Measurements from ENCODE around the gene PLCXD1. TPM values are rescaled to one million over a fixed set of nuclear protein-coding genes. Genes with fewer than 3 reads are reported as not detected.

Gene PLCXD1
- polyA plus RNA-seq, 4 donors: 3.8 to 40.9 (median 13.3) TPM

DNA sequence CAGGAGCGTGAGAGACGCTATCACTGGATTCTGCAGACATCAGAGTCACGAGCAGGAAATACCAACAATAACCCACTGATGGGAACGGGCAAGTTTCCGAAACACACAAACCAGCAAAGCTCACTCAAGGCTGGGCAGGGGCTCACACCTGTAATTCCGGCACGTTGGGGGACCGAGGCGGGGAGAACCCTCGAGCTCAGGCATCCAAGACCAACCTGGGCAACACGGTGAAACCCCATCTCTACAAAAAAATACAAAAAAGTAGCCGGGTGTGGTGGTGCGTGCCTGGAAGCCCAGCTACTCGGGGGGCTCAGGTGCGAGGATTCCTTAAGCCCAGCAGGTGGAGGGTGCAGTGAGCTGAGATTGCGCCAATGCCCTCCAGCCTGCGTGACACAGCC lies 54.6 kb downstream of the PLCXD1 start:
- H3K9me3 ChIP-seq (ENCODE audit: control insufficient read depth in 2 of 2, insufficient read depth in 1 of 2, low read depth in 1 of 2, low read length in 1 of 2): peaks cover 0 to 36% of the 10 kb centered on the region in 2 donors
- no peak overlapping the region for H3K27ac ChIP-seq (ENCODE audit: low read depth in 1 of 3, low read length in 2 of 3)
- no peak for FAIRE-seq
- no peaks in the 10 kb centered on the region for H3K4me1 ChIP-seq (ENCODE audit: control insufficient read depth in 3 of 3, insufficient read depth in 2 of 3, low read depth in 1 of 3, low read length in 2 of 3)
- whole genome bisulfite sequencing, 3 donors: 95 to 97% (median 97%) methylated on average over 17 of the region's 17 CpGs
- no peak for DNase-seq
- peaks cover 0 to 46% (median 0%) of the 10 kb centered on the region in 3 donors for H3K36me3 ChIP-seq (ENCODE audit: control insufficient read depth in 3 of 3, insufficient read depth in 2 of 3, low read depth in 1 of 3, low read length in 3 of 3)
- no peak overlapping the region for H3K4me3 ChIP-seq (ENCODE audit: low read depth in 1 of 3, low read length in 3 of 3)
- peaks cover 4 to 13% (median 5%) of the 10 kb centered on the region in 3 donors for H3K27me3 ChIP-seq (ENCODE audit: control insufficient read depth in 3 of 3, insufficient read depth in 3 of 3, low read length in 3 of 3)

DNA sequence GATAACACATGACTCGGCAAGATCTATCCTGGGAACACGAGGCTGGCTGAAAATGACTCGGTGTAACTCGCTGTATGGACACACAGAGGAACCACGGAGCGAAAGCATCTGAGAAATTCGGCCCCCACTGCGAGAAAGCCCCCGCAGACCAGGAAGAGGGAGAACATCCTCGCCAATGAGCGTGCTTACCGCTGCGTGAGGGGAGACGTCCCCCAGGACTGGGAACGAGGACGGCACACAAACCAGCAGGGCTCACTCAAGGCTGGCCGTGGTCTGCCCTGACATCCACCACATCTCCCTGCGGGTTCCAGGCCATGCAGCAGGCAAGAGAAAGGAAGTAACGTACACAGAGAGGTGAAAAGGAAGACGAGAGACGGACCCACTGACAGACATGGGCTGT lies 55.0 kb downstream of the PLCXD1 start:
- Histone ChIP-seq H3K9me3 (ENCODE audit: control insufficient read depth in 2 of 2, insufficient read depth in 1 of 2, low read depth in 1 of 2, low read length in 1 of 2) (peaks cover 0 to 36% of the 10 kb centered on the region in 2 donors), H3K27ac (ENCODE audit: low read depth in 1 of 3, low read length in 2 of 3) (no peak overlapping the region), H3K36me3 (ENCODE audit: control insufficient read depth in 3 of 3, insufficient read depth in 2 of 3, low read depth in 1 of 3, low read length in 3 of 3) (peaks cover 0 to 46% (median 0%) of the 10 kb centered on the region in 3 donors), H3K4me1 (ENCODE audit: control insufficient read depth in 3 of 3, insufficient read depth in 2 of 3, low read depth in 1 of 3, low read length in 2 of 3) (no peaks in the 10 kb centered on the region), H3K4me3 (ENCODE audit: low read depth in 1 of 3, low read length in 3 of 3) (no peak overlapping the region), H3K27me3 (ENCODE audit: control insufficient read depth in 3 of 3, insufficient read depth in 3 of 3, low read length in 3 of 3) (peaks cover under 1 to 8% (median 4%) of the 10 kb centered on the region in 3 donors)
- 87 to 91% (median 90%) methylated on average over 21 of the region's 21 CpGs for WGBS, 3 donors
- DNase-seq: no peak
- FAIRE-seq: no peak

DNA sequence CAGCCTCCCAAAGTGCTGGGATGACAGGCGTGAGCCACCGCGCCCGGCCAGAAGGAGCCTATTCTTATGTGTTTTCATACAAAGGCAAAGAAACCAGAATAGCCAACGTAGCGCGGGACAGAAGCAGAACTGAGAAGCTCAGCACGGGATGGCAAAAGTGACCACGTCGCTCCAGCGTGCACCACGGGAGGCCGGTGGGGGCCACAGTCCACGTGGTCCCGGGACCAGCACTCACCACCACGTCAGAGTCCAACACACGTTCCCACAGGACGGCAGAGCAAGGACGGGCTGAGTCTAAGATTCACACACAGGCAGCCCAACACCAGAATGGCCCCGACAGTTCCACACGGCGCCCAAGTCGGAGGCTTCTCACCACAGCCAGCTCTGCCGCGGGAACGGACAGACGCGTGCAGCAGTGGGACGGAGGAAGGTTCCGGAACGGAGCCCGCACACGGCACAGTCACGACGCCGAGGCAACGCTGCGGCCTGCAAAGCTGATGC lies 56.2 kb downstream of the PLCXD1 start:
- peaks cover 2 to 44% of the 10 kb centered on the region in 2 donors for H3K9me3 ChIP-seq (ENCODE audit: control insufficient read depth in 2 of 2, insufficient read depth in 1 of 2, low read depth in 1 of 2, low read length in 1 of 2)
- WGBS, 3 donors: 87 to 90% (median 89%) methylated on average over 38 of the region's 38 CpGs

DNA sequence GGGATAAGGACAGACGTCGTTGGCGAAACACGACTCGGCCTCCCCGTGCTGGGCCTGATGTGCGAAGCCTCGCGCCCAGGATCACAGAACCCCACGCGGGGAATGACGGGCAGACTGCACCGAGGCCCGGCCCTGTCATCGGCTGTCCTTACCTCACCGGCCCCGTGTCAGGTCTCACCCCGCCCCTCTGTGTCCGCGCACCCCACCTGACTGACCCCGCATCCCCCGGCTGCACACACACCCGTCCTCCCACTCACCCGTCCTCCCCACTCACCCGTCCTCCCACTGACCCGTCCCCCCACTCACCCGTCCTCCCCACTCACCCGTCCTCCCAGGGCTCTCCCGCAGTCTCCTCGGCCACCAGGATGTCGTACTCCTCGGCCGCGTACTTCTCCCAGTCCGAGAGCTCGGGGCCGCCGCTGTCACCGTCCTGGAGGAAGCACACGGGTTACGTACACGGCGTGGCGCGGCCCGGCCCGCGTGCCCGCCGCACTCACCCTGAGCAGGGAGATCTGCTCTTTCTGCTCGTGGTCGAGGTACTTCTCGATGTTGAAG lies 57.2 kb downstream of the PLCXD1 start:
- peaks cover 0 to 44% (median 0%) of the 10 kb centered on the region in 3 donors for H3K36me3 ChIP-seq (ENCODE audit: control insufficient read depth in 3 of 3, insufficient read depth in 2 of 3, low read depth in 1 of 3, low read length in 3 of 3)
- H3K9me3 ChIP-seq (ENCODE audit: control insufficient read depth in 2 of 2, insufficient read depth in 1 of 2, low read depth in 1 of 2, low read length in 1 of 2): peaks cover 2 to 44% of the 10 kb centered on the region in 2 donors
- DNase-seq (no peak), FAIRE-seq (no peak)
- H3K4me1 ChIP-seq (ENCODE audit: control insufficient read depth in 3 of 3, insufficient read depth in 2 of 3, low read depth in 1 of 3, low read length in 2 of 3): no peaks in the 10 kb centered on the region
- no peak overlapping the region for H3K4me3 ChIP-seq (ENCODE audit: low read depth in 1 of 3, low read length in 3 of 3)
- 93 to 94% (median 93%) methylated on average over 40 to 53 of the region's 53 CpGs for WGBS, 3 donors
- H3K27ac ChIP-seq (ENCODE audit: low read depth in 1 of 3, low read length in 2 of 3): no peak overlapping the region
- no peaks in the 10 kb centered on the region for H3K27me3 ChIP-seq (ENCODE audit: control insufficient read depth in 3 of 3, insufficient read depth in 3 of 3, low read length in 3 of 3)

More for the DNA sequence above, 56.2 kb downstream of the PLCXD1 start:
- Histone ChIP-seq H3K4me3 (ENCODE audit: low read depth in 1 of 3, low read length in 3 of 3) (no peak overlapping the region), H3K27ac (ENCODE audit: low read depth in 1 of 3, low read length in 2 of 3) (no peak overlapping the region), H3K36me3 (ENCODE audit: control insufficient read depth in 3 of 3, insufficient read depth in 2 of 3, low read depth in 1 of 3, low read length in 3 of 3) (peaks cover 0 to 46% (median 0%) of the 10 kb centered on the region in 3 donors), H3K4me1 (ENCODE audit: control insufficient read depth in 3 of 3, insufficient read depth in 2 of 3, low read depth in 1 of 3, low read length in 2 of 3) (no peaks in the 10 kb centered on the region), H3K27me3 (ENCODE audit: control insufficient read depth in 3 of 3, insufficient read depth in 3 of 3, low read length in 3 of 3) (no peaks in the 10 kb centered on the region)
- FAIRE-seq: no peak
- no peak for DNase-seq

DNA sequence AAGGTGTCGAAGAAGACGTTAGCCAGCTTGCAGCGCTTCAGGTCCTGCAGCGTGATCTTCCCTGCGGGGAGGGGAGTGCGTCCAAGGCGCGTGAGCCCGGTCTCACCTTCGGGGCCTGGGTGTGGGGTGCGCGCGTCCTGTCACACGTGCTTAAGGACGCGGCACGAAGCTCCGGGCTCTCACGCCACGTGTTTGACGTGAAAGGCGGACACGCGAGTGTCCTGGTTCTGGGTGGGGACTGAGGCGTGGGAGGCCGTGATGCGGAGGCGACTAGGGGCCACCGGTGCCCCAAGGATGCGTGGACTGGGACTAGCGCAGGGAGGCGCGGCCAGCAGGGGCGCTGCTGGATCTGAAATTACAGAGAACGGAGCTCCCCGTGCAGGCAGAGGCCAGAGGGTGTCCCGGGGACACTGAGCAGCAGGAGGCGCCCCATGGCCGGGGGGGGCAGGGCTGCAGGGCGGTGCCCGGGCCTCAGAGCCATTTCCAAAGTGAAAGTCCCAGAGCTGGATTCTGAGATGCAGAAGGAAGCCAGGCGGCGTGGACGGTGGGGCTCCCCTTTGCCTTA lies 57.7 kb downstream of the PLCXD1 start:
- 95 to 98% (median 95%) methylated on average over 44 of the region's 44 CpGs for WGBS, 3 donors

DNA sequence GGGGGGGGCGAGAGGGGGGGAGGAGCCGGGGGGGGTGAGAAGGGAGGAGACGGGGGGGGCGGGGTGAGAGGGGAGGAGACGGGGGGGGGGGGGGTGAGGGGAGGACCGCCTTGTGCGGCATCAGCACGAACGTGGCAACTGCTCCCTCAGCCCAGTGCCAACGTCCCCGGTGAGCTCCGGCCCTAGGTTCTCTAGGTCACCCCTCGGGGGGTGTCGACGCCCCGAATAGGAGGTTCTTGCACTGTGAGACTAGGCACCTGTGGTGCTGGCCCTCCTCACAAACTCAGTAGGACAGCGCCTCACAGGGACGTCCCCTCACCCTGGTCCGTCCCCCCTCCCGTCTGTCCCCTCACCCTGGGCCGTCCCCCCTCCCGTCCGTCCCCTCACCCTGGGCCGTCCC lies 58.9 kb downstream of the PLCXD1 start:
- Histone ChIP-seq H3K4me1 (ENCODE audit: control insufficient read depth in 3 of 3, insufficient read depth in 2 of 3, low read depth in 1 of 3, low read length in 2 of 3) (no peaks in the 10 kb centered on the region), H3K4me3 (ENCODE audit: low read depth in 1 of 3, low read length in 3 of 3) (no peak overlapping the region), H3K36me3 (ENCODE audit: control insufficient read depth in 3 of 3, insufficient read depth in 2 of 3, low read depth in 1 of 3, low read length in 3 of 3) (peaks cover 0 to 38% (median 0%) of the 10 kb centered on the region in 3 donors), H3K27ac (ENCODE audit: low read depth in 1 of 3, low read length in 2 of 3) (no peak overlapping the region), H3K27me3 (ENCODE audit: control insufficient read depth in 3 of 3, insufficient read depth in 3 of 3, low read length in 3 of 3) (no peaks in the 10 kb centered on the region), H3K9me3 (ENCODE audit: control insufficient read depth in 2 of 2, insufficient read depth in 1 of 2, low read depth in 1 of 2, low read length in 1 of 2) (peaks cover 2 to 45% of the 10 kb centered on the region in 2 donors)
- 85 to 92% (median 88%) methylated on average over 8 to 19 of the region's 24 CpGs for WGBS, 3 donors
- no peak for FAIRE-seq
- DNase-seq: no peak

More for the DNA sequence above, 57.7 kb downstream of the PLCXD1 start:
- peaks cover 0 to 38% (median 0%) of the 10 kb centered on the region in 3 donors for H3K36me3 ChIP-seq (ENCODE audit: control insufficient read depth in 3 of 3, insufficient read depth in 2 of 3, low read depth in 1 of 3, low read length in 3 of 3)
- no peak overlapping the region for H3K27ac ChIP-seq (ENCODE audit: low read depth in 1 of 3, low read length in 2 of 3)
- no peaks in the 10 kb centered on the region for H3K4me1 ChIP-seq (ENCODE audit: control insufficient read depth in 3 of 3, insufficient read depth in 2 of 3, low read depth in 1 of 3, low read length in 2 of 3)
- peaks cover 2 to 44% of the 10 kb centered on the region in 2 donors for H3K9me3 ChIP-seq (ENCODE audit: control insufficient read depth in 2 of 2, insufficient read depth in 1 of 2, low read depth in 1 of 2, low read length in 1 of 2)
- H3K27me3 ChIP-seq (ENCODE audit: control insufficient read depth in 3 of 3, insufficient read depth in 3 of 3, low read length in 3 of 3): no peaks in the 10 kb centered on the region
- FAIRE-seq: no peak
- no peak overlapping the region for H3K4me3 ChIP-seq (ENCODE audit: low read depth in 1 of 3, low read length in 3 of 3)
- DNase-seq: no peak

DNA sequence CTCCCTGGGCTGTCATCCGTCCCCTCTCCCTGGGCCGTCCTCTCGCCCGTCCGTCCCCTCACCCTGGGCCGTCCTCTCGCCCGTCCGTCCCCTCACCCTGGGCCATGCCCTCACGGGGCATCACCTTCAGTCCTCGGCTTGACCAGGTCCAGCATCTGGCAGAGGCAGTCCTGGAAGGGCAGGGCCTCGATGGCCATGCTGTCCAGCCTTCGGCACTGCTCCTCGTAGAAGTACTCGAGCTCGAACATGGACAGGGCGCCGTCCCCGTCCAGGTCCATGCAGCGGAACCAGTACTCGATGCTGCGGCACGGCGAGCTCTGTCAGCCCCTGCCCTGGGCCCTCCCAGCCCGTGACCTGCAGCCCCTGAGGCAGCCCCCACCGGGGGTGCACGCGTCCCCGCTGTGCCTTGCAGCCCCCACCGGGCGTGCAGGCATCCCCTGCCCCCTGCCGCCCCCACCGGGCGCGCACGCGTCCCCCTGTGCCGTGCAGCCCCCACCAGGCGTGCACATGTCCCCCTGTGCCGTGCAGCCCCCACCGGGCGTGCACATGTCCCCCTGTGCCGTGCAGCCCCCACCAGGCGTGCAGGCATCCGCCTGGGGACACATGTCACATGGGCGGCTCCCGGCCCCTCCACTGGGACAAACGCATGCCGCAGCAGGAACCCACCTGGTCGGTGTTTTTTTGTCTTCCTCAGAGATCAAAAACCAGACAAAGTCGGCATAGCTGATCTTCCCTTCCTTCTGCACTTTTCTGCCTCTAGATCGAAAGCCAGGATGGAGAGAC lies 59.7 kb downstream of the PLCXD1 start:
- no peaks in the 10 kb centered on the region for H3K4me1 ChIP-seq (ENCODE audit: control insufficient read depth in 3 of 3, insufficient read depth in 2 of 3, low read depth in 1 of 3, low read length in 2 of 3)
- no peaks in the 10 kb centered on the region for H3K27me3 ChIP-seq (ENCODE audit: control insufficient read depth in 3 of 3, insufficient read depth in 3 of 3, low read length in 3 of 3)
- DNase-seq: no peak
- no peak overlapping the region for H3K27ac ChIP-seq (ENCODE audit: low read depth in 1 of 3, low read length in 2 of 3)
- H3K4me3 ChIP-seq (ENCODE audit: low read depth in 1 of 3, low read length in 3 of 3): no peak overlapping the region
- 94 to 95% (median 94%) methylated on average over 40 to 52 of the region's 52 CpGs for WGBS, 3 donors
- H3K9me3 ChIP-seq (ENCODE audit: control insufficient read depth in 2 of 2, insufficient read depth in 1 of 2, low read depth in 1 of 2, low read length in 1 of 2): peaks cover 2 to 39% of the 10 kb centered on the region in 2 donors
- FAIRE-seq: no peak
- H3K36me3 ChIP-seq (ENCODE audit: control insufficient read depth in 3 of 3, insufficient read depth in 2 of 3, low read depth in 1 of 3, low read length in 3 of 3): peaks cover 0 to 32% (median 0%) of the 10 kb centered on the region in 3 donors

DNA sequence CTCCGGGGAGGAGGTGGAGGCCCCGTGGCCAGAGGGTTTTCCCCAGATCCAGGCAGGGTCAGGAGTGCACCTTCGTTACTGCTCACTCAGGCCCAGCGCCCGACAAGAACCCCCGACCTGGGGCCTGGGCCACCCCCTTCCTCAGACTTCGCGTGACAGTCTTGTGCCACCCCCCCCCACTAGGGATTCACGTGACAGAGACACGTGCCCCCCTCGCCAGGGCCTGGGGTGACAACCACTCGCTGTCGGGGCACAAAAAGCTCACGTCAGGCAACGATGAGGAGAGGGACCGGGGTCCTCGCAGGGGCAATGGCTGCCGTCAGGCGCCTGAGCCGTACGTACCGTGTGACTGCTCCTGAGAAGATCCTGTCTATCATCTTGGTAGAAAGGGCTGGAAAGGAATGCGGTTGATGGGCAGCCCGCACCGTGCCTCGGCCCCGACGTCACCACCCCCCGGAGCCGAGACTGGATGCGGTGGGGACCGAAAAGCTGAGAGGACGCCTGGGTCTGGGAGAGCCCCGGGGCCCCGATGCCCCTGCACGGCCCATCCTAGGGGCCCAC lies 60.4 kb downstream of the PLCXD1 start:
- no peaks in the 10 kb centered on the region for H3K4me1 ChIP-seq (ENCODE audit: control insufficient read depth in 3 of 3, insufficient read depth in 2 of 3, low read depth in 1 of 3, low read length in 2 of 3)
- H3K27ac ChIP-seq (ENCODE audit: low read depth in 1 of 3, low read length in 2 of 3): no peak overlapping the region
- 96 to 97% (median 96%) methylated on average over 33 to 36 of the region's 36 CpGs for WGBS, 3 donors
- DNase-seq (no peak), FAIRE-seq (no peak)
- no peak overlapping the region for H3K4me3 ChIP-seq (ENCODE audit: low read depth in 1 of 3, low read length in 3 of 3)
- peaks cover 2 to 33% of the 10 kb centered on the region in 2 donors for H3K9me3 ChIP-seq (ENCODE audit: control insufficient read depth in 2 of 2, insufficient read depth in 1 of 2, low read depth in 1 of 2, low read length in 1 of 2)
- no peaks in the 10 kb centered on the region for H3K27me3 ChIP-seq (ENCODE audit: control insufficient read depth in 3 of 3, insufficient read depth in 3 of 3, low read length in 3 of 3)
- peaks cover 0 to 29% (median 0%) of the 10 kb centered on the region in 3 donors for H3K36me3 ChIP-seq (ENCODE audit: control insufficient read depth in 3 of 3, insufficient read depth in 2 of 3, low read depth in 1 of 3, low read length in 3 of 3)
